ENCODE data around the gene SERPINA12. TPM values are rescaled to one million over a fixed set of nuclear protein-coding genes. Genes with fewer than 3 reads are reported as not detected.
"Not testable (repeated sequence)": the region's sequence is repeated elsewhere in the genome, so short reads cannot be mapped to it uniquely, and the experiment has no call there.

Gene SERPINA12
- polyA plus RNA-seq, 1 donor from 2014 or later = not detected

GRCh38 chr14:94521375-94522114, 12.3 kb upstream of the SERPINA12 start:
- no peaks in the 10 kb centered on the region for H3K36me3 Mint-ChIP-seq
- peaks cover 3% of the 10 kb centered on the region for H3K27me3 Mint-ChIP-seq
- H3K27ac Mint-ChIP-seq = no peak overlapping the region
- no peaks in the 10 kb centered on the region for H3K4me1 Mint-ChIP-seq
- H3K4me3 Mint-ChIP-seq = no peak overlapping the region
- H3K9me3 Mint-ChIP-seq = peaks cover 0 to 3% (median 0%) of the 10 kb centered on the region in 3 donors

- H3K9me3 Mint-ChIP-seq = peaks cover 0 to 3% (median 0%) of the 10 kb centered on the region in 3 donors
- H3K27me3 Mint-ChIP-seq = peaks cover 7% of the 10 kb centered on the region
- no peaks in the 10 kb centered on the region for H3K4me1 Mint-ChIP-seq
- no peaks in the 10 kb centered on the region for H3K36me3 Mint-ChIP-seq
- H3K4me3 Mint-ChIP-seq = no peak overlapping the region
- H3K27ac Mint-ChIP-seq = no peak overlapping the region
Observed at GRCh38 chr14:94517641-94518257, 8.5 kb upstream of the SERPINA12 start.

DNA sequence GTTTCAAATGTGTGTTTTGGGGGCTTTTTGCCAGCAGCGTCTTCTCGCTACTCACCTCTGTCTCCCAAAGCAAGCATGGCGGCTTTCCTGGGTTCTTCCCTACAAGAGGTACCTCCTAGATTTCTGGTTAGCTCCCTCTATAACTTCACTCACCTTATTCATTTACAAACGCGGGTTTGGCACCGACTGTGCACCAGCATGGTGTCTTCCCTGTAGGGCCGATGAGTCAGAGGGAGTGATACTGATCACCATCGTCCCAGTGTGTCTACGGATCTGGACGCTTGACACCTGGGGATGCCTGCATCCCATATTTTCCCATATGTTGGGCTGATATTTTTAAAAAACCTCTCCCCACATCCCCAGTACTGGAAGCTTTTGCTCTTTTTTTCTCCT, 8.0 kb upstream of the SERPINA12 start:
- Mint-ChIP-seq H3K27ac (no peak overlapping the region), H3K4me3 (no peak overlapping the region), H3K36me3 (no peaks in the 10 kb centered on the region), H3K4me1 (no peaks in the 10 kb centered on the region), H3K9me3 (peaks cover 0 to 3% (median 0%) of the 10 kb centered on the region in 3 donors), H3K27me3 (peaks cover 7% of the 10 kb centered on the region)

DNA sequence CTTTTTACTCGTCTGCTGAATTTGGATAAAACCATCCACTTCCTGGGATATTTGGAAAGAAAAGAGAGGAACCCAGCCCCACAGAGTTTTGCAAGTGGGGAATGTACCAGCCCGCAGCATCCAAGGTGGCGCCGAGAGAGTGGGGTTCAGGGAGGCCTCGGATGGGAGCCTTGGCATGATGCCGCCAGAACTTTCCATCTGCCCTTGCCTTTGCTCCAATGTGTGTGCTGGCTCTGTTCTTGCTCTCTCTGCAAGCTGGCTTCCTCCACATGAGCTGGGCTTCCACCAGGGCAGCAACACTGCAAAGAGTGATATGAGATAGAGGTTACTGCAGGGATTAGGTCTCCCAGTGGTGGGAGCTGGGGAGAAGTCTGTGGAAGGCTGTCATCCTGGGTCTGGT, 6.6 kb upstream of the SERPINA12 start:
- peaks cover 7% of the 10 kb centered on the region for H3K27me3 Mint-ChIP-seq
- peaks cover 0 to 3% (median 0%) of the 10 kb centered on the region in 3 donors for H3K9me3 Mint-ChIP-seq
- H3K4me1 Mint-ChIP-seq = no peaks in the 10 kb centered on the region
- H3K27ac Mint-ChIP-seq = no peak overlapping the region
- no peaks in the 10 kb centered on the region for H3K36me3 Mint-ChIP-seq
- no peak overlapping the region for H3K4me3 Mint-ChIP-seq

- Mint-ChIP-seq H3K4me3 (no peak overlapping the region), H3K36me3 (no peaks in the 10 kb centered on the region), H3K27me3 (peaks cover 7% of the 10 kb centered on the region), H3K9me3 (peaks cover 0 to 3% (median 0%) of the 10 kb centered on the region in 3 donors), H3K27ac (no peak overlapping the region), H3K4me1 (no peaks in the 10 kb centered on the region)
Observed at GRCh38 chr14:94515426-94515825, 6.2 kb upstream of the SERPINA12 start.

DNA sequence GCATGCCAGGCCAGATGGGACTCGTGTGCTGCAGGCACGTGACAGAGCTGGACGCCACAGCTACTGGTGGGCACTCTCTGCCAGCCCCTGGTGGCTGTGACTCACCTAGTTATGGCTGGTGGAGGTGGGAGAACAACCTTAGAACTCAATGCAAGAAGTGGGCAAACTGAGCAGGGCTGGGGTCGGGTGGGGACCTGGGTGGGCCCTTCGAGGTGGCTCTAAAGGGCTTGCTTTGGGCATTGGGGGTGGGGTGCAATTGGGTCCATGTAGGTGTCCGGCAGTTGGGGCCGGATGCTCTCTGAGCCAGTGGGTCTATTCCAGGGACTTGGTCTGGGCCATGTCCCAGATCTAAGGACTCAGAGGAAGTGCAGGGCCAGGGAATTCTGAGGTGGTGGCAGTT, 5.1 kb upstream of the SERPINA12 start:
- Mint-ChIP-seq H3K27me3 (peaks cover 7% of the 10 kb centered on the region), H3K4me3 (no peak overlapping the region), H3K4me1 (no peaks in the 10 kb centered on the region), H3K27ac (no peak overlapping the region), H3K36me3 (no peaks in the 10 kb centered on the region), H3K9me3 (peaks cover 0 to 3% (median 0%) of the 10 kb centered on the region in 3 donors)

DNA sequence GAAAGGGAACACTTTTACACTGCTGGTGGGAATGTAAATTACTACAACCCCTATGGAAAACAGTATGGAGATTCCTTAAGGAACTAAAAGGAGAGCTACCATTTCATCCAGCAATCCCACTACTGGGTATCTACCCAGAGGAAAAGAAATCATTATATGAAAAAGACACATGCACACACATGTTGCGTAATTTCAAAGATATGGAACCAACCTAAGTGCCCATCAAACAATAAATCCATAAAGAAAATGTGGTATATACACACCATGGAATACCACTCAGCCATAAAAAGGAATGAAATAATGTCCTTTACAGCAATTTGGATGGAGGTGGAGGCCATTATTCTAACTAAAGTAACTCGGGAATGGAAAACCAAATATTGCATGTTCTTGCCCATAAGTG, 1.2 kb upstream of the SERPINA12 start:
- not testable (repeated sequence) for H3K4me3 Mint-ChIP-seq, H3K36me3 Mint-ChIP-seq, H3K4me1 Mint-ChIP-seq, H3K9me3 Mint-ChIP-seq, H3K27me3 Mint-ChIP-seq, H3K27ac Mint-ChIP-seq

DNA sequence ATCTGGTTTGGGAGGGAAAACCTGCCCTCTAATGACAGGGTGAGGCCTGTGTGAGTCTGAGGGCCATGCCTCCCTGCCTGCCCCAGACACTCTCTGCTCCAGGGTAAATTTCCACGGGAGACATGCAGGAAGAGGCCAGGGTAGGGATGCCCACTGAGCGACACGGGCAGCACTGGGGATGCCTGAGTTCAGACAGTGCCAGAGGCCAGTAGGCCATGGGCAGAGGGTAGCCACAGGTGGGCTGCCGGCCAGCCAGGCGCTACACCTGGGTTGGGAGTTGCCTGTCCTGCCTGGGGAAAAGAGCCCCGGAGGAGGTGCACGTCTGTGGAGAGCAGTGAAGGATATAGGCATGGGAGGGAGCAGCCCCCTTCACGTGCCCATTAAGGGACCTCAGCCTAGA, 3.6 kb downstream of the SERPINA12 start:
- no peak overlapping the region for H3K27ac Mint-ChIP-seq
- H3K36me3 Mint-ChIP-seq = no peaks in the 10 kb centered on the region

DNA sequence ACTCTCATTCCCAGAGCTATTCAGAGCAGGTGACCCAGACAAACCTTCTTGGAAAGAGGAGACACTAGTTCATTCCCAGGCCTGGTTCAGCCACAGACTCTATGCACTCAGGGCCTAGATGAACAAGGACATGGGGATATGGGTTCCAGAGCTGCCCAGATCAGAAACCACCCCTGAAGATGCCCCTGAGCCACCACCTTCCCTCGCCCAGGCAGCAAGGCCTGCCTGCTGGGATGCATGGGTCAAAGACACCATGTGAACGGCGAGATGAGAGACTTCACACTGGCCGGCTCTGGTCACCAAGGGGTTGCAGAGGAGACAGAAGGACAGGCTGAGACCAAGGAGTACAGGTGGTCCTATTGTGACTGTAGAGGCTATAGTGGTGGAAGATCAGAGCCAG, 4.1 kb downstream of the SERPINA12 start:
- peaks cover 0 to 2% (median 0%) of the 10 kb centered on the region in 3 donors for H3K4me1 Mint-ChIP-seq
- peaks cover 2% of the 10 kb centered on the region for H3K27me3 Mint-ChIP-seq
- H3K9me3 Mint-ChIP-seq = no peaks in the 10 kb centered on the region
- no peaks in the 10 kb centered on the region for H3K36me3 Mint-ChIP-seq
- no peak overlapping the region for H3K4me3 Mint-ChIP-seq
- no peak overlapping the region for H3K27ac Mint-ChIP-seq

More for the DNA sequence above, 3.6 kb downstream of the SERPINA12 start:
- H3K4me1 Mint-ChIP-seq = peaks cover 0 to 2% (median 0%) of the 10 kb centered on the region in 3 donors
- no peaks in the 10 kb centered on the region for H3K27me3 Mint-ChIP-seq
- H3K9me3 Mint-ChIP-seq = no peaks in the 10 kb centered on the region
- no peak overlapping the region for H3K4me3 Mint-ChIP-seq

DNA sequence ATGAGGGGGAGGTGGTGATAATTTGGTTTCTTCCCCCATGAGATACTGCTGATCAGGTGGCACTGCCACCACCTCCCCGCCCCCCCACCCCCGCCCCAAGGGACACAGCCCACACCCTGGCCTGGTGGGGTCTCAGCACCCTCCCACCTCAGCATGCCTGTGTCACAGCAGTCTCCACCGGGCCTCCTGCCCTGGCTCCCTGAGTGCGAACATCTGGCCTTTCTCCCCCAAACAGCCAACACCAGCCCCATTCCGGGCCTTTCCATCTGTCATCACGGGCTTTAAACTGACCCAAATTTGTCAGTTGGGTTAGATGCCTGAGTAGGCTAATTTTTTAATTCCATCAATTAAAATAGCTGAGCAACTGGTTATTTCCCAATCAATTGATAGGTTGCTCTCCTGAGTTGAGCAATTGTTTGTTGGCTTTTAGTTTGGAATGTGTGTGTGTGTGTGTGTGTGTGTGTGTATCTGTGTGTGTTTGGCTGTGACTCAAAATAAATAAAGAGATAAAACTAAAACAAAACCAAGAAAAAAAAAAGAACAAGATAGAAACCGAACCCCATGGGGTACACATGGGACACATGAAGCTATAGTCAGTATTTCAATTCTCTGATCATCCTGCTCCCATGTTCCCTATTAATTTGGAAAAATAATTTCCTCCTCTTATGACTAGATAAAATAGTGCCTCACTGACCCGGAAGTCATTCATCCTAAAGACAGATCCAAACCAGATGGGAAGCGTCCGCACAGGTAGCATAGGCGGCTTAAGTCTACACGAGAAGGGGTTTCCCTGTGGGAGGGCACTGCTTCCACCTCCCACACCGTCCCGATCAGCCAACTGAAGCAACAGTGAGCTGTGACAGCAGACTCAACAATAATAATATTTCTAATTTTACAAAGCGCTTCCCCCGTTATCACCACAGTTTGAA, 7.4 kb downstream of the SERPINA12 start:
- peaks cover 0 to 2% (median 0%) of the 10 kb centered on the region in 3 donors for H3K4me1 Mint-ChIP-seq
- no peaks in the 10 kb centered on the region for H3K36me3 Mint-ChIP-seq
- H3K27ac Mint-ChIP-seq = no peak overlapping the region
- H3K9me3 Mint-ChIP-seq = peaks cover 0 to 2% (median 0%) of the 10 kb centered on the region in 3 donors
- no peak overlapping the region for H3K4me3 Mint-ChIP-seq
- peaks cover 5% of the 10 kb centered on the region for H3K27me3 Mint-ChIP-seq

GRCh38 chr14:94500264-94500663, 9.0 kb downstream of the SERPINA12 start:
- Mint-ChIP-seq H3K36me3 (no peaks in the 10 kb centered on the region), H3K27me3 (peaks cover 5% of the 10 kb centered on the region), H3K4me3 (no peak overlapping the region), H3K4me1 (peaks cover 0 to 2% (median 0%) of the 10 kb centered on the region in 3 donors), H3K9me3 (peaks cover 0 to 2% (median 0%) of the 10 kb centered on the region in 3 donors), H3K27ac (no peak overlapping the region)

- Mint-ChIP-seq H3K4me1 (peaks cover 0 to 2% (median 0%) of the 10 kb centered on the region in 3 donors), H3K9me3 (peaks cover 0 to 2% (median 0%) of the 10 kb centered on the region in 3 donors), H3K27me3 (peaks cover 5% of the 10 kb centered on the region), H3K36me3 (no peaks in the 10 kb centered on the region), H3K27ac (no peak overlapping the region), H3K4me3 (no peak overlapping the region)
Observed at GRCh38 chr14:94499673-94500072, 9.6 kb downstream of the SERPINA12 start.

- Mint-ChIP-seq H3K36me3 (no peaks in the 10 kb centered on the region), H3K27me3 (peaks cover 6% of the 10 kb centered on the region), H3K9me3 (peaks cover 0 to 2% (median 0%) of the 10 kb centered on the region in 3 donors), H3K4me1 (peaks cover 0 to 2% (median 0%) of the 10 kb centered on the region in 3 donors), H3K4me3 (no peak overlapping the region), H3K27ac (no peak overlapping the region)
Observed at GRCh38 chr14:94498215-94498614, 11.1 kb downstream of the SERPINA12 start.

DNA sequence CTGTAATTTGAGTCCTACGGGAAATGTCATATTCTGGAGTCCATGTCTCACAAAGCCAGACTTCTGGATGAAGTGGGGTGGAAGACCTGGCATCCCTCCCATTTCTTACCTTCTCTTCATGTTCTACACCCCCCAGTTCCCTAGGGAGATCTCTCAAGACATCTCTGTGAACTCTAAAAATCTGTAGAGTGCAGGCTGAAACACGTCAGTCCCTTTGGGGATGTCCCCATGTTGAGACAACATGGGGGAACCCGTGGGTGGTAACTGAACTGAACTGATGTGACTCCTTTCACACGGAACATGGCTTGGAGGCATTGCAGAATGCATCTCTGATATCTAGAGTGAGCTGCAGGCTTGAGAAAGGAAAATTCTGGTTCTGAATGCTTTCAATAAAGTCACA, 15.2 kb downstream of the SERPINA12 start:
- Mint-ChIP-seq H3K4me1 (no peaks in the 10 kb centered on the region), H3K36me3 (no peaks in the 10 kb centered on the region), H3K9me3 (peaks cover 0 to under 1% (median 0%) of the 10 kb centered on the region in 3 donors), H3K27ac (no peak overlapping the region), H3K27me3 (peaks cover 7% of the 10 kb centered on the region), H3K4me3 (no peak overlapping the region)

- H3K4me1 Mint-ChIP-seq = peaks cover 0 to 1% (median 0%) of the 10 kb centered on the region in 3 donors
- H3K4me3 Mint-ChIP-seq = no peak overlapping the region
Observed at GRCh38 chr14:94491511-94491910, 17.8 kb downstream of the SERPINA12 start.

More at GRCh38 chr14:94491511-94491910, 17.8 kb downstream of the SERPINA12 start:
- Mint-ChIP-seq H3K36me3 (no peaks in the 10 kb centered on the region), H3K9me3 (peaks cover 0 to 2% (median 0%) of the 10 kb centered on the region in 3 donors), H3K27ac (no peak overlapping the region), H3K27me3 (peaks cover 19% of the 10 kb centered on the region)
